ENCODE results near the gene GALNT1. TPM values are rescaled to one million over a fixed set of nuclear protein-coding genes. Genes with fewer than 3 reads are reported as not detected.

The GALNT1 gene
- polyA plus RNA-seq, 1 donor (not counting 4 experiments of a cell fraction or from before 2014, with no cell fraction given), result 69.4 TPM

DNA sequence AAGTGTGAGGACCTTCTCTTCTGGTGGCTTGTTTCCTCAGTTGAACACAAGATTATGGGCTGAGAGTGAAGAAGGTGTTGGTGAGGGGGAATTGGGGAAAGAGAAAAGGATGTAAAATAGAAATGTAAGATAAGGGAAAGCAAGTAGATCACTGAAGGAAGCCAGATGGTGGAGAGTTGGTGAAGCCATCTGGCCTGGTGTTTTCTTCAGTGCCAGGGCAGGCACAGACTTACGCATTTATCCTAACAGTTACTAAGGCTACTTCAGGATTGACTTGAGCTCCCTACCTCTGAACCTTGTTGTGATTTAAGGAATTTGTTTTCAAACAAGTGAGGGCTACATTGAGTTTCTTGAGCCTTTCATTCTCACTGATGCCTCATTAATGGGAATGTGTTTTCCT, 113.8 kb downstream of the GALNT1 start:
- FAIRE-seq (no peak), DNase-seq (ENCODE audit: low read depth, low spot score) (no peak)
- Histone ChIP-seq H4K20me1 (ENCODE audit: control insufficient read depth, extremely low read depth, insufficient read depth, low read length) (no peaks in the 10 kb centered on the region), H3K9ac (ENCODE audit: control insufficient read depth, extremely low read depth, insufficient read depth, low read length) (no peak overlapping the region), H3K4me2 (ENCODE audit: control insufficient read depth, extremely low read depth, insufficient read depth, low read depth, low read length) (no peak overlapping the region), H3K4me3 (ENCODE audit: control insufficient read depth in 2 of 3, extremely low read depth in 1 of 3, insufficient read depth in 2 of 3, low read depth in 1 of 3, low read length in 3 of 3) (no peak overlapping the region), H3K9me3 (ENCODE audit: control insufficient read depth, low read depth, low read length) (no peaks in the 10 kb centered on the region), H3K4me1 (ENCODE audit: control insufficient read depth, extremely low read depth, insufficient read depth, low read length) (peaks cover 4% of the 10 kb centered on the region), H3K36me3 (ENCODE audit: control insufficient read depth in 2 of 2, extremely low read depth in 1 of 2, insufficient read depth in 2 of 2, low read length in 2 of 2) (peaks cover 0 to 1% of the 10 kb centered on the region in 2 experiments), H2AFZ (ENCODE audit: control insufficient read depth, low read length) (no peak overlapping the region), H3K27me3 (ENCODE audit: control insufficient read depth, extremely low read depth, insufficient read depth, low read length) (no peaks in the 10 kb centered on the region), H3K9me1 (ENCODE audit: control insufficient read depth, extremely low read depth, insufficient read depth, low read length) (no peaks in the 10 kb centered on the region), H3K27ac (ENCODE audit: control insufficient read depth, insufficient read depth, low read length) (no peak overlapping the region), H3K79me2 (ENCODE audit: control insufficient read depth, insufficient read depth, low read length) (no peaks in the 10 kb centered on the region)
- dilution Hi-C loops (cut with MboI; ENCODE audit: extremely low pct_ligation_motif_present, low sequenced_read_pairs), result no loop called here
- no peak for TF ChIP-seq EZH2 (IDR thresholded peaks at IDR 0.05; ENCODE audit: low read length)
- no peak for TF ChIP-seq CTCF (optimal IDR thresholded peaks at IDR 0.05 in 1 of 3, IDR thresholded peaks at IDR 0.05 in 1 of 3, conservative IDR thresholded peaks at IDR 0.05 in 1 of 3; ENCODE audit: extremely low read depth in 1 of 3, insufficient read depth in 2 of 3, low read length in 3 of 3)

DNA sequence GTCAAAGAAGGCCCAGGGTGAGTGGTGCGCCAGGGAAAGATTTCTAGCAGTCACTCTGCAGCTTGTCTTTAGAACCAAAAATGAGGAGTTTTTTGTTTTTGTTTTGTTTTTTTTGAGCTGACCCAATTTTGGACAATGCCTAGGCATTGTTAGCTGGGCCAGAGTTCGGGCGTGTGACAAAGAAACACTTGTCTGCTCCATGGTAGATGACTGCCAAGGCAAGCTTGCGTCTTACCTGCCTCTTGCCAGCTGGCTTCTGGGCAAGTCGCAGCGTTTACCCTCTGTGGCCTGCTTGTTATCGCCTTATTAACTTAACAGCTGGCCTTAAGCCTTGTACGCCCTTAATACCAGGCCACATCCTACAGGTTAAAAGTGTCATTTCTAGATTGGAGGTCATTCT, 114.3 kb downstream of the GALNT1 start:
- Histone ChIP-seq H3K4me1 (ENCODE audit: control insufficient read depth, extremely low read depth, insufficient read depth, low read length) (peaks cover 4% of the 10 kb centered on the region), H3K36me3 (ENCODE audit: control insufficient read depth in 2 of 2, extremely low read depth in 1 of 2, insufficient read depth in 2 of 2, low read length in 2 of 2) (peaks cover 0 to 1% of the 10 kb centered on the region in 2 experiments), H3K27me3 (ENCODE audit: control insufficient read depth, extremely low read depth, insufficient read depth, low read length) (no peaks in the 10 kb centered on the region), H3K4me3 (ENCODE audit: control insufficient read depth in 2 of 3, extremely low read depth in 1 of 3, insufficient read depth in 2 of 3, low read depth in 1 of 3, low read length in 3 of 3) (no peak overlapping the region), H4K20me1 (ENCODE audit: control insufficient read depth, extremely low read depth, insufficient read depth, low read length) (no peaks in the 10 kb centered on the region), H3K27ac (ENCODE audit: control insufficient read depth, insufficient read depth, low read length) (no peak overlapping the region), H3K79me2 (ENCODE audit: control insufficient read depth, insufficient read depth, low read length) (no peaks in the 10 kb centered on the region), H3K4me2 (ENCODE audit: control insufficient read depth, extremely low read depth, insufficient read depth, low read depth, low read length) (no peak overlapping the region), H3K9me3 (ENCODE audit: control insufficient read depth, low read depth, low read length) (no peaks in the 10 kb centered on the region), H3K9ac (ENCODE audit: control insufficient read depth, extremely low read depth, insufficient read depth, low read length) (no peak overlapping the region), H3K9me1 (ENCODE audit: control insufficient read depth, extremely low read depth, insufficient read depth, low read length) (no peaks in the 10 kb centered on the region), H2AFZ (ENCODE audit: control insufficient read depth, low read length) (no peak overlapping the region)
- no peak for TF ChIP-seq CTCF (optimal IDR thresholded peaks at IDR 0.05 in 1 of 3, IDR thresholded peaks at IDR 0.05 in 1 of 3, conservative IDR thresholded peaks at IDR 0.05 in 1 of 3; ENCODE audit: extremely low read depth in 1 of 3, insufficient read depth in 2 of 3, low read length in 3 of 3)
- no peak for TF ChIP-seq EZH2 (IDR thresholded peaks at IDR 0.05; ENCODE audit: low read length)
- no peak for DNase-seq (ENCODE audit: low read depth, low spot score)
- dilution Hi-C loops (cut with MboI; ENCODE audit: extremely low pct_ligation_motif_present, low sequenced_read_pairs), result no loop called here
- FAIRE-seq, result no peak

All from keratinocyte (primary cell).